ENCODE measurements around the gene CAMKMT.

DNA sequence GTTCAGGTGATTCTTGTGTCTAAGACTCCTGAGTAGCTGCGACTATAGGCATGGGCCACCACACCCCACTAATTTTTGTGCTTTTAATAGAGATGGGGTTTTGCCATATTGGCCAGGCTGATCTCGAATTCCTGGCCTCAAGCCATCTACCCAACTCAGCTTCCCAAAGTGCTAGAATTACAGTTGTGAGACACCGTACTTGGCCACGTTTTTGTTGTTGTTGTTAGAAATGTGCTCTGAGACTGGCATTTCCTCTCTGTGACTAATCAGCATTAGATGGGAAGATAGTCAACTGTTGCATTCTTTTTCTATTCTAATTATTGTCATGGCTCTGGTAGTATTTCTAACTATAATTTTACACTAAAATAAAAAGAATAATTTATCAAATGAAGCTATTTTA, 191.7 kb downstream of the CAMKMT start:
- TF ChIP-seq, protein P1, sequence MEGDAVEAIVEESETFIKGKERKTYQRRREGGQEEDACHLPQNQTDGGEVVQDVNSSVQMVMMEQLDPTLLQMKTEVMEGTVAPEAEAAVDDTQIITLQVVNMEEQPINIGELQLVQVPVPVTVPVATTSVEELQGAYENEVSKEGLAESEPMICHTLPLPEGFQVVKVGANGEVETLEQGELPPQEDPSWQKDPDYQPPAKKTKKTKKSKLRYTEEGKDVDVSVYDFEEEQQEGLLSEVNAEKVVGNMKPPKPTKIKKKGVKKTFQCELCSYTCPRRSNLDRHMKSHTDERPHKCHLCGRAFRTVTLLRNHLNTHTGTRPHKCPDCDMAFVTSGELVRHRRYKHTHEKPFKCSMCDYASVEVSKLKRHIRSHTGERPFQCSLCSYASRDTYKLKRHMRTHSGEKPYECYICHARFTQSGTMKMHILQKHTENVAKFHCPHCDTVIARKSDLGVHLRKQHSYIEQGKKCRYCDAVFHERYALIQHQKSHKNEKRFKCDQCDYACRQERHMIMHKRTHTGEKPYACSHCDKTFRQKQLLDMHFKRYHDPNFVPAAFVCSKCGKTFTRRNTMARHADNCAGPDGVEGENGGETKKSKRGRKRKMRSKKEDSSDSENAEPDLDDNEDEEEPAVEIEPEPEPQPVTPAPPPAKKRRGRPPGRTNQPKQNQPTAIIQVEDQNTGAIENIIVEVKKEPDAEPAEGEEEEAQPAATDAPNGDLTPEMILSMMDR (conservative IDR thresholded peaks at IDR 0.05 in 1 of 2, IDR thresholded peaks at IDR 0.05 in 1 of 2; ENCODE audit: extremely low read depth in 1 of 2, insufficient read depth in 1 of 2, low read depth in 1 of 2, low read length in 2 of 2): no peak
- TF ChIP-seq EZH2 (IDR thresholded peaks at IDR 0.05; ENCODE audit: borderline replicate concordance, low read length): no peak

Data from mammary epithelial cell (primary cell).